Measurements from ENCODE around the gene GPD1L.
"Not testable (repeated sequence)": the region's sequence is repeated elsewhere in the genome, so short reads cannot be mapped to it uniquely, and the experiment has no call there.

The GPD1L gene

DNA sequence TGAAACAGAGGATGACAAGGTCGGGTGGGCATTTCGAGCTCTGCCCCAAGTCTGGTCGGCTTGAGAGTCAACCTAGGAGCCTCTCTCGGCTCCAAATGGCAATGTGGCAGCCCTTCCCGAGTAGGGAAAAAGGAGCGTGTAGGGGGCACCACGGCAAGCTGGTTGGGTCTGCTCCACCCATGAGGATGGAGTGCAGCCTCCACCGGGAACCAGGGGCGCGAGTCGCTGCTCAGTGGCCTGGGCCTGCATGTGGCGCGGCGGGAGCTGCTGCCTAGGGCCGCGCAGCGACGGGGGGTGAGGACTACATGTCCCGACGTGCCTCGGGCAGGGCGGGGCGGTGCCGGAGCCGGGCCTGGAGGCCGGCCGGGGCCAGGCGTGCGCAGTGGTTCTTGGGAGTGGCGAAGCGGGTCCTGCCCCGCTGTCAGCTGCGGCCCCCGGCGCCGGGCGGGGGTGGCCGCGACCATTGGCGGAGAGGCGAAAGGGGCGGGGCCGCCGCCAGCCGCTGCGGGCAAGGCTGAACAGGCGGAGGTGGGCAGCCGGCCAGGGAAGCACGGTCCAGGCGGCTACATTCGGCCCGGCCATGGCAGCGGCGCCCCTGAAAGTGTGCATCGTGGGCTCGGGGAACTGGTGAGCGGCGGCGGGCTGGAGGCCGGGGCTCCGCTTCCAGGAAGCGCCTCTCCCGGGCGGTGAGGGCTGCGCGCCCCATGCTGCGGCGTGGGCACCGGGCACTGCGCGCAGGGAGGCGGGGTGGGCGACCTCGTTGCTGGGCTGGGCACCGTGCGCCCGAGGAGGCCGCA, at the start of gene GPD1L:
GPD1L (plus strand) TSS at position 489 of the 797 bp plus-strand sequence; CDS start at position 581, 92 bp downstream.
- peak; percentile 40 for DNase-seq

DNA sequence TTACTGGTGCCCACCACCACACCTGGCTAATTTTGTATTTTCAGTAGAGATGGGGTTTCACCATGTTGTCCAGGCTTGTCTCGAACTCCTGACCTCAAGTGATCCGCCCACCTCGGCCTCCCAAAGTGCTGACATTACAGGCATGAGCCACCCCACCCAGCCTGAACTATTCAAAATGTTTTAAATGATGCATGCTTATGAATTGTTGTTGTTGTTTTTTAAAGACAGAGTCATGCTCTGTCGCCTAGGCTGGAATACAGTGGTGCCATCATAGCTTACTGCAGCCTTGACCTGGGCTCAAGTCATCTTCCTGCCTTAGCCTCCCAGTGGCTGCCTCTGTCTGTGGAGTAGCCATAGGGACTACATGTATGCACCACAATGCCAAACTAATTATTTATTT, 48.0 kb upstream of the GPD1L start:
- DNase-seq, result not testable (repeated sequence)

DNA sequence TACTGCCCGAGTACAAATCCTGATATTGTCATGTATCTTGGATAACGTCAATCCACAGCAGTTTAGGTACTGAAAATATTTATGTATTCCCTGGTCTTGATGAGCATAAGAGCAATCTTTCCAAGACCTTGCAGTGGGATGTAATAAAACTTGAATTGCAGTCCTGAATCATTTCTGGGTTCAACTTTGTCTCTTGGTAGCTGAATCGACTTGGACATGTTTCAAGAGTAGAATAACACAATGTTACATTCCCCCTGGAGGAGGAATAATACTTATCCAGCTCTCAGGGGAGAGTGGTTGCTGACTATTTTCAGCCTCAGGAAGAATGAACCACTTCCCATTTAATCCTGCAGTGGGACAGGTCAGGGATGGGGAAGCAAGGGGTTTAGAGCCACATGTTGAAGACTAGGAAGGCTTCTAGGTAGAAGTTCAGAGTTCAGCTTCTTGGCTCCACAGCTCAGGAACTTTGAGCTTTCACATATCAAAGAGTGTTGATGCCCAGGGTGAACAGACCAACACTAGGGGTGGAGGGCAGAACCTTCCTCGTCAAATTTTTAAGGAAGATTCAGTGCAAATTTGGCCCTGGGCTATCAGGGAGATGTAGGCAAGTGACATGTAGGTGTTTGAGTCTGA, 43.4 kb upstream of the GPD1L start:
- no peak for DNase-seq

DNA sequence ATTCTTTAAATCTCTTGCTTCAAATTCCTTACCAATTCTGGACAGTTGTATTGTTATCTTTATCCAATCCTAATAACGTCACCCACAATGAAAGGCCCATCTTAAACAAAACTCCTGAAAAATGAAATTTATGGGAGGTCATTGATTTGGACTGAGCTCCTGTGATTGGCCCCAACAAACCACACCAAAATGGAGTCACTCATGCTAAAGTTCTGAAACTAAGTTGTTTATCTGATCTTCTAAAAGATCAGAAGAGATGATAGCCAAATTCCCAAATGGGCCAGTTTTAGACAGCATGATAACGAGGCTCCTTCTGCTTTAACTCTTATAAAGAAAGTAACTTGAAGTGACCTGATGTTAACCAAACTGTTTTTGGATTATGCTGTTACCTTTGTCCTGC, 39.7 kb upstream of the GPD1L start:
- no peak for DNase-seq

DNA sequence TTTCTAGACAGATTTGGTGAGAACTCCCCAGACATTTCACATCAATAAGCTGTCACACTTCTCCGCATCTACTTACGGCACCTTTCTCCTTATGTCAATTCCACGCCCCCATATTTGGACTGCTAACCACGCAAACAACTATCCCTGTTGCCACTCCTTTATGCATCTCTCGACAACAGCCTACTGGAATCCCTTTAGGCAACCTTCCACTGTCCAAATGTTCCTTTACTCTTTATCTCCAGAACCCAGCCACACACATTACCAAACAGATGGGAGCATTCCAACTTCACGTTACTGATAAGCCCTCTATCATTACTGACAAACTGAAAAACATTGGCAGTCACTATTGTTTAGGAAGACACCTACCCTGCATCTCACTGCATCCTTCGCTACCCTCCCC, 32.2 kb upstream of the GPD1L start:
- not testable (repeated sequence) for DNase-seq

DNA sequence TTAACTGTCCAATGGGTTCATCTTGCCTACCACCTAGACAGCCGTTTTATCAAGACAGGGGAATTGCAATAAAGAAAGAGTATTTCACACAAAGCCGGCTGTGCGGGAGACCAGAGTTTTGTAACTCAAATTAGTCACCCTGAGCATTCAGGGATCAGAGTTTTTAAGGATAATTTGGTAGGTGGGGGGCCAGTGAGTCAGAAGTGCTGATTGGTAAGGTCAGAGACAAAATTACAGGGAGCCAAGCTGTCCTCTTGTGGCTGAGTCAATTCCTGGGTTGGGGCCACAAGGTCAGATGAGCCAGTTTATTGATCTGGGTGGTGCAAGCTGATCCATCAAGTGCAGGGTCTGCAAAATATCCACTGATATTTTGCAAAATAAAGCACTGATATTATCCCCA, 29.9 kb upstream of the GPD1L start:
- DNase-seq, result no peak

DNA sequence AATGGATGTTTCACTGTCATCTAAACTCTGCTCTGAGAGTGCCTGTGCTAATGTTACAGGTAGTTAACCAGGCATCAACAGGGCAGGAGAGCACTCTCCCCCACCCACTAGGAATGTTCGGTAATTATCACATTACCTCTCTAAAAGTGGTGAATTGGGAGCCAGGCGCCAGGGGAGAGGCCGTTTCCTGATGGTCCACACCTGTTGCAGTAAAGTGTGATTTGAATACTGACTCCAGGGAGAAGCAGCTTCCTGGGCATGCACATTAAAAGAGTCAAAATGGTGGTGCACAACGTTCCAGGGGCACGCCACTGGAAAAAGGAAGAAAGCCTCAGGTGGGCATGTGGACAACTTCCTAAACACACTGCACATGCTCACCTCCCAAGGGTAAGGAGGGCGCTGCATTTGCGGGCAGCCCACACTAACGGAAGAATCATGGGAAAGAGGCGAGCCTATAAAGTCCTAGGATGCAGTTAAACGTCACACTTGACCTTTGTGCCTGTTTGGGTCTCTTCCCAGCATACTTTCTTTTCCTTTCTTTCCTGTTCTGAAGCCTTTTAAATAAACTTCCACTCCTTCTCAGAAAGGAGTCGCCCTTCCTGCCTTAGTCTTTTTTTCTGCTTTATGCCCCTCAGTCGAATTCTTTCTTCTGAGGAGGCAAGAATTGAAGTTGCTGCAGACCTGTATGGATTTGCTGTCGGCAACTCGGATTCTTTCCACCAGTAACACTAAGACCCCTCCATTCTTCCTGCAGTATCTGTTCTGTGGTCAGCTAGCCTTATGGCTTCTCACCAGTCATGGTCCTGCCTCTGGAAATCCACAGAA, 28.9 kb upstream of the GPD1L start:
- DNase-seq, result no peak

DNA sequence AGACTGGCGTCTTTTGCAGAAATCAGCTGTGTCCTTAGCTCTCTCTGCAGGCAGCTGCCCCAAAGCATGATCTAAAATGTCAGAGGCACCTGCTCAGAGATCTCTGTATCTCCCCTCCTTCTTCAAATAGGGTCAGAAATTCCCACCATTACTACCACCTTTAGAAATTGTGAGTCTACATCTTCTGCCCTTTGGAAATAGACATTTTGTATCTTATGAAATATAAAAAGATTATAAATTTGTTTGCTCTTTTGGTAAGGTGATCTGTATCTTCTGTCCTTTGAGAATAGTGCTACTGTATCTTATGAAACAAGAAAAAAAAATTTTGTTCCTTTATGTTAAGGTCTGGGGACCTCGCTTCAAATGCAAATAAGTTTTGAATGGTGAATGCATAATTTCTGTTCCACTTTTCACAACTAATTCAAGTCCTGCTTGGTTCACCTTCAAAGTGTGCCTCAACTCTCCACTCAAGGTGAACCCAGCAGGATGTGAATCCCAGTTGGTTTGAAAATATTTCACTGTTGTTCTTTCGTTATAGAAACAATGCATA, 28.3 kb upstream of the GPD1L start:
- DNase-seq, result no peak

DNA sequence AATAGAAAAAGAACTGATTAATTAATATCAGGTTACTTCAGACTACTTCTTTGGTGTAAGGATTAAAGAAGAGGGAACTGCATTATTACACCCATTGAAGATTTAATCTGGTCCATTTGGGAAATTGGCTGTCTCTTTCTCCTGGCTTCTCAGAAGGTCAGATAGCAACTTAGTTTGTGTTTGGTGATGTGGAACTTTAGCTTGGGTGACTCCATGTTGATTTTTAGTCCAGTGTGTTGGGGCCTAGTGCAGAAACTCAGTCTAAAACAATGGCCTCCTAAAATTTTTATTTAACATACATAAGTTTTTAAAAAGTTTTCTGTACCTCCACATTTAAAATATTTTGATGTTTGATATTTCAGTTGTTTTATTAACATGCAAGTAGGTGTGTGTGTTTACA, 27.6 kb upstream of the GPD1L start:
- DNase-seq, result no peak

DNA sequence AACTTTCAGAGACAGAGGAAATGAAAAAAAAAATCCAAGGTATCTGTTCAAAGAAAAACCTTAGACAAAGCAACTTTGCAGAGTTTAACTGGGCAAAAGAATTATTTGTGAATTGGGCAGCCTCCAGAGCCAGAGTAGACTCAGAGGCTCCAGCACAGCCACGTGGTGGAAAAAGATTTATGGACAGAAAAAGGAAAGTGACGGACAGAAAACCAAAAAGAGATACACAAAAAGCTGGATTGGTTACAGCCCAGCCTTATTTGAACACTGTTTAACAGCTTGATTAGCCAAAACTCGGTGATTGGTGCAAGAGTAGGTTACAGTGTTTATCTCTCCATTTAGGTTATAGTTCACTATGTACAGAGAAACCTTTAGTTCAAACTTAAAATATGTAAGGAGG, 23.7 kb upstream of the GPD1L start:
- no peak for DNase-seq

DNA sequence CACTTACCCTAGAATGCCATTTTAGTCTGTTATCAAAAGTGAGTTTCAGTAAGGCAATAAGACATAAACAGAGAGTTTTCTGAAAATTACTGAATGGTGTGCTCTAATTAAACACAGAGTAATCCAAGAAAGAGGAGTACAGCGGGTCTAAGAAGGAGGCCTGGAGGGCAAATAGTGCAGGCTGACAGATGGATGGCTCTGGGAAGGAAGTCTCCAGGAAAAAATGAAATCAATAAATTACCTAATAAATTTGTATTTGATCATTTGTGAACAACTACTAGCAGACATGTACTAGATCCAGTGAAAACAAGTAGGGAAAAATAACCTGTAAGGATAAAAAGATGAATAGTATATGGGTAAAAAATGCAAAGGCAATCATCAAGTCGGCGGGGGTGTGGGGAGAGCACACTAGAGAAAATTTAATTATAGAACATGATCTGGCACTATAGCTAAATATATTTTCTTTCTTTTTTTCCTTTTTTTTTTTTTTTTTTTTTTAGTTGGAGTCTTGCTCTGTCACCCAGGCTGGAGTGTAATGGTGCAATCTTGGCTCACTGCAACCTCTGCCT, 22.6 kb upstream of the GPD1L start:
- DNase-seq, result no peak

DNA sequence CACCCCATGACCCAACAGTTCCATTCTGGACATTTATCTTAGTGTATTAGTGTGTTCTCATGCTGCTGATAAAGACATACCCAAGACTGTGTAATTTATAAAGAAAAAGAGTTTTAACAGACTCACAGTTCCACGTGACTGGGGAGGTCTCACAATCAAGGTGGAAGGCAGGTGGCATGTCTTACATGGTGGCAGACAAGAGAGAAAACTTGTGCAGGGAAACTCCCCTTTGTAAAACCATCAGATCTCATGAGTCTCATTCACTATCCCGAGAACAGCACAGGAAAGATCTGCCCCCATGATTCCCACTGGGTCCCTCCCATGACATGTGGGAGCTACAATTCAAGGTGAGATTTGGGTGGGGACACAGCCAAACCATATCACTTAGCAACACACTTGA, 21.6 kb upstream of the GPD1L start:
- DNase-seq, result no peak

DNA sequence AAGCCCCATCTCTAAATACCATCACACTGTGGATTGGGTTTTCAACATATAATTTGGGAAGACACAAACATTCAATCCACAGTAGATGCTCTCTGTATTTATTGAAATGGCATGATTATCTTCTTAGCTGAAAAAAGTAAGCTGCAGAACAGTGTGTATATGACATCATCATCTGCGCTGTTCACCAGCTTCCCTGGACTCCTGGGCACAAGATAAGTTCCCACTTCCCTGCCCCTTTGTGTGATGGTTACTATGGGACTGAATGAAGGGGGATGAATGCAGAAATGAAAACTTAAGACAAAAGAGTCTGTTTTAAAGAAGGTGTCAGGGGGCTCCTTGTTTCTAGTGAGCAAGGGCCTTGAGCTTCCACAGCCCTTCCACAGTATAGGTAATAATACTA, 20.0 kb upstream of the GPD1L start:
- DNase-seq, result no peak

DNA sequence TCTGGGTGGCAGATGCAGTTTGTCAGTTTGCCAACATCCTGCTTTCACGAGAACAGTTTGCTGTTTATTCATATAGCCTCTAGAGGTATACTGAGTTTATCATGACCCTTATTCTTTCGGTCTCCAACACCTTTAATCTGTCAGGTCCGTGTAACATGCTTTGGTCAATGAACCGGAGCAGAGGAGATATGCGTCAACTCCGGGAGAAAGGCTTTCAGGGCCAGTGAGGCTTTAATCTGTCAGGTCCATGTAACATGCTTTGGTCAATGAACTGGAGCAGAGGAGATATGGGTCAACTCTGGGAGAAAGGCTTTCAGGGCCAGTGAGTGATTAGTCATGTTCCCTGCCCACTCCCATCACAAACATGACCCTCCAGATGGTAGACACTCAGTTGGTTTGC, 16.9 kb upstream of the GPD1L start:
- no peak for DNase-seq

DNA sequence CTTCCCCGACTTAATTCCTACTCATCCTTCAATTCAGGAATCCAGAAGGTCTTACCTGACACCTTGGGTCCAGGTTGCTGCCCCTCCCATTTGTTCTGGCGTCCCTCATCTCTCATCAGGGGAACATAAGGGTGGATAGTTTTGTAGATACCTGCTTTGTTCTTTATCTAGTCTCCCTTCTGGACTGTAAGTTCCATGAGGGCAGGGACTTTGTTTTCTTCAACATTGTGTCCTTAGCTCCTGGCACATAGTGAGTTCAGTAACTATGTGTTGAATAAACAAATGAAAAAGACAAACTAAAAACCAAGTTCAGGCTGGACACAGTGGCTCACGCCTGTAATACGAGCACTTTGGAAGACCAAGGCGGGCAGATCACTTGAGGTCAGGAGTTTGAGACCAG, 13.2 kb upstream of the GPD1L start:
- no peak for DNase-seq

DNA sequence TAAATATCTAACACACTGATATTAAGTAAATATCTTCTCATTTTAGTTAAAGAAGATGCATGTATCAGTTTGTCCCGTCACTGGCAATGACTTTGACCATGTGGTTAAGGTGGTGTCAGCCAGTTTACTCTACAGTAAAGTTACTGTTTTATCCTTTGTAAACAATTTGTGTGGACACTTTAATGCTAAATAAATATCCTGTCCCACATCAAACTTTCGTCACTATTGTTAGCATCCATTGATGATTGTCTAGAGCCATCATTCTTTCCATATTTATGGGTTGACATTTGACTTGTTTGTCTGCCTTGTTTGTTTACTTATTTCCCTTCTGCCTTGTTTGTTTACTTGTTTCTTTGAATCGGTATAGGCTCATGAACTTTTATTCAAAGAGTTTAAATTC, 11.0 kb upstream of the GPD1L start:
- DNase-seq, result no peak

DNA sequence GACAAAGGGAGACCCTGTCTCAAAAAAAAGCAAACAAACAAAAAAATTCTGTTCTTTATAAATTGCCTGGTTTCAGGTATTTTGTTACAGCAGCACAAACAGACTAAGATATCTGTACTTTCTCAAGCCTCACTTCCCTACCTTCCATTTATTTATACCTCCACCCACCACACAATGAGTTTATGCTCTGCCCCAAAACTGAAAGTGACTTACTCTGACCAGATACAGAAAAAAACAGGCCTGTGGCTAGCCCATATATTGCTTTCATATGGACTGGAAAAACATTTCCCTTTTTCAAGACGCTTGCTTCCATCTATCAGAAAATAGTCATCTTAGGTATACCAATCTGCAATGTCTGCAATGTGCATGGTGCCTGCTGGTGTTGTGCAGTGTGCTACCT, 8.7 kb upstream of the GPD1L start:
- no peak for DNase-seq

DNA sequence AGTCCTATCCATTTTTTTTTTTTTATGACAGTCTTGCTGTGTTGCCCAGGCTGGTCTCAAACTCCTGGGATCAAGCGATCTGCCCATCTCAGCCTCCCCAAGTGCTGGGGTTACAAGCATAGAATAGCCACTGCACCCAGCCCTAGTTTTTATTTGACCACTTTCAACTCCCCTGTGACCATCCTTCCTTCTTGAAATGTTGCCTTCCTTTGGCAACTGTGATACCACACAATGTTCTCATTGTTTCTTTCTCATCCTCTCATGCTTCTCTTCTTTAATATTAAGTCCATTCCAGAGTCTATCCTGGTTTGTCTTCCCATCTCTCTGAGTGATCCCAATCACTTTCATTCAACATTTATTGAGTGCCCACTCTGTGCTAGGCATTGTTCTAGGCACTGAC, 7.9 kb upstream of the GPD1L start:
- DNase-seq, result no peak

DNA sequence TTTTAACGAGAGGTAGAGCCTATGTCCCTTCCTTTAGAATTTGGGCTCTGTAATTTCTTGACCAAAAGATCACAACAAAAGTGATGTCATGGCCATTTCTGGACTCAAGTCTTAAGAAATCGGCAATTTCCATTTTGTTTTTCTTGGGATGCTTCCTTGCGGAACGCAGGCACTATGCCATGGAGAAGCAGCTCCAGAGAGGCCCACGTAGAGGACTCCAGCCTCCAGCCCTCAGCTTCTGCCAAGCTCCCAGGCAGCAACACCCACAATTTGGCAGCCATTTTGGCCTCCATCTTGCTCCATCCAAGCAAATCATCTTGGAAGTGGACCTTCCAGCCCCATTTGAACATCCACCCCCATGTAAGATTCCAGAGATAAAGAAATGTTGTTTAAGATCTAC, 6.0 kb upstream of the GPD1L start:
- no peak for DNase-seq

DNA sequence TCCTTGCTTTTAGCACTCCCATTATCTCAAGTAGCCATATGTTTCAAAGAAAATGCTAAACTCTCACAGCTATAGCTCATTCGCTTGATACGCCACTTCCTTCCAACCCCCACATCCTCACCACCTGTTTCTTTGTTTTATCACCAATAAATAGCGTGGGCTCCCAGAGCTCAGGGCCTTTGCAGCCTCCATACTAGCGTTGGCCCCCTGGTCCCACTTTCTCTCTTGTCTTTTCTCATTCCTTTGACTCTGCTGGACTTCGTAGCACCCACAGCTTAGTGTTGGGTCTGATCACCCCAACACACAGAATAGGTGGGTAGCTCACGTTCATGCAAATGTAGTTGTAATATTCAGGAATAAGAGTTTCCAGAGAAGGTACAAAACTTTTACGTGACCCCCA, 4.1 kb upstream of the GPD1L start:
- DNase-seq, result no peak

DNA sequence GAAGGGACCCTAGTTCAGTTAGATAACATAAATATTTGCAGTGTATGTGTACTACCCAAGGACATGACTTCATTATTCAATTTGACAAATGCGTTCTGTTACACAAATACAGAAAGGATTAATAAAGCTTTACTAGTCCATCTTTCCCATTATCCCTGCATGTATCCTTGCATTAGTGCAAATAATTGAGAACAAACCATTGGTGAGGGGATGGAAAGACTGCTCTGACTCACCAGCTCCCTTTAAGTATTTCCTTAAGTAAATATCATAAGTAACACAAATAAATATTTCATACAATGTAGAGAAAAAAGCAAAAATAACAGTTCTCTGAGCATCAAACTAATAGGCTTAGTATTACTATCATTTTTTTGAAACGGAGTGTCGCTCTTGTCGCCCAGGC, 1.9 kb upstream of the GPD1L start:
- DNase-seq, result no peak

DNA sequence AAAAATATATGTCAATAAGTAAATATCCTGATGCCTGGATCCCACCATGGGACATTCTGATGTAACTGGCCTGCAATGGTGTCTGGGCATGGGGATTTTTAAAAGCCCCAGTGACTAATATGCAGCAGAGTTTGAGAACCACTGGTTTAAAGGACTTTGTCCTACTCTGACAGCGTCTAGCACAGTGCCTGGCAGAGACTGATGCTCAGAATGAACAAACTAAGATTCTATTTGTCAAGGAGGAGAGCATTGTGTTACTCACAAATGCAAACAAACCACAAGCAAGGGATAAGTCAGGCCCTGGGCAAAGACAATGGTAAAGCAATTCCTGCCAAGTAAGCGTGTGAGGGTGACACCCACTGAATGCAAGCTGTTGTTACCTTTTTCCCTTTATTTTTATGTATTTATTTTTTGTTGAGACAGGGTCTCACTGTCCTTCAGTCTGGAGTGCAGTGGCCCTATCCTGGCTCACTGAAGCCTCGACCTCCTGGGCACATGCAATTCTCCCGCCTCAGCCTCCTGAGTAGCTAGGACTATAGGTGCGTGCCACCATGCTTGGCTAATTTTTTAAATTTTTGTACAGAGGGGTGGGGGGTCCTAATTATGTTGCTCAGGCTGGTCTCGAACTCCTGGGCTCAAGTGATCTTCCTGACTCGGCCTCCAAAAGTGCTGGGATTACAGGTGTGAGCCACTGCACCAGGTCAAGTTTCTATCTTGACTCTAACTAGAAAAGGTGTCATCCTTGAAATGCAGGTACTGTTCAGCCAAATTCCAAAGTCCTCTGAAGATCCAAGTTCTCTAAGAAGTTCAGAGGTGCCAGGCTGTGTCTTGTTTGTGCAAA, 909 bp upstream of the GPD1L start:
- no peak for DNase-seq
